SK-N-MC (cell line): ENCODE measurements around the gene CSF2.

Source experiments
- EZH2 ChIP-seq: fragments of 200-600 bp; sonication (generic); IDR thresholded peaks from one replicate; pipeline ENCODE4 v1.6.1; 2017; ENCODE audit warnings: antibody characterized with exemption
- FOXP2 ChIP-seq: optimal IDR thresholded peaks from 2 replicates; pipeline ENCODE3; 2011; ENCODE audit warnings: mild to moderate bottlenecking, moderate library complexity; ENCODE audit not compliant: insufficient read depth; ENCODE audit errors: extremely low read length, control extremely low read depth
- POLR2AphosphoS5 ChIP-seq: IDR thresholded peaks from 2 replicates; pipeline ENCODE4 v1.6.1; 2012; ENCODE audit warnings: mild to moderate bottlenecking, low read depth, low read length, borderline replicate concordance

DNA sequence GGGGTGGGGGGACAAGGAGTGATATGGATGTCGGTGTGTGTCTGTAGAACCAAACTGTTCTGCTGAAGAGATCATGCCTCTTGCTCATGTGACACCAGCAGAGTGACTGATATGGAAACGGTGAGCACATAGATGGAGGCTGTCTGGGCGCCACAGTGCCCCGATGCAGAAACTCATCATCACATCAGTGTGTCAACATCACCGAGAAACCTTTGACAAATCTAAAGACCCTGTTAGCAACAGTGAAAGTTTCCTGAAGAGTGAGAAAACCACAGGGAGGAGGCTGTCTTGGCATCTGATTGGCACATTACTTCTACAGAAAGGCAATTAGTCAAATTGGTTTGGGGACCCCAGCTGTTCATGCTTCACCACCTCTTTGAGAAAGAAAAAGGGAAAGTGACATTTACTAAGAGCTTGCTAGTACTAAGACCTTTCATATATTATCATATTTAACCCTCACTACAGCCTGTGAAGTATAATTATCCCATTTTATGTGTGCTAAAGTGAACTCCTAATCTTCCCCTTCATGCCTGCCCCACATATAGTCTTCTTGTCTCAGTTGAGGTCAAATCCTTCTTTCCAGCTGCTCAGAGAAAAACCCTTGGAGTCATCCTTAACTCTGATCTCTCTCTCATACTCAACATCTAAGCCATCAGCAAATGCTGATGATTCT, 25.6 kb downstream of the CSF2 start:
- TF ChIP-seq POLR2AphosphoS5, result no peak
- no peak for TF ChIP-seq EZH2
- no peak for TF ChIP-seq FOXP2
